SW480 (cell line): ENCODE measurements around the gene CD79A.

ENCODE experiments used
- DNase-seq: peaks from one replicate; pipeline ENCODE4 v3.0.0-alpha.2; 2016; ENCODE audit warnings: low spot score

CD79A gene

DNA sequence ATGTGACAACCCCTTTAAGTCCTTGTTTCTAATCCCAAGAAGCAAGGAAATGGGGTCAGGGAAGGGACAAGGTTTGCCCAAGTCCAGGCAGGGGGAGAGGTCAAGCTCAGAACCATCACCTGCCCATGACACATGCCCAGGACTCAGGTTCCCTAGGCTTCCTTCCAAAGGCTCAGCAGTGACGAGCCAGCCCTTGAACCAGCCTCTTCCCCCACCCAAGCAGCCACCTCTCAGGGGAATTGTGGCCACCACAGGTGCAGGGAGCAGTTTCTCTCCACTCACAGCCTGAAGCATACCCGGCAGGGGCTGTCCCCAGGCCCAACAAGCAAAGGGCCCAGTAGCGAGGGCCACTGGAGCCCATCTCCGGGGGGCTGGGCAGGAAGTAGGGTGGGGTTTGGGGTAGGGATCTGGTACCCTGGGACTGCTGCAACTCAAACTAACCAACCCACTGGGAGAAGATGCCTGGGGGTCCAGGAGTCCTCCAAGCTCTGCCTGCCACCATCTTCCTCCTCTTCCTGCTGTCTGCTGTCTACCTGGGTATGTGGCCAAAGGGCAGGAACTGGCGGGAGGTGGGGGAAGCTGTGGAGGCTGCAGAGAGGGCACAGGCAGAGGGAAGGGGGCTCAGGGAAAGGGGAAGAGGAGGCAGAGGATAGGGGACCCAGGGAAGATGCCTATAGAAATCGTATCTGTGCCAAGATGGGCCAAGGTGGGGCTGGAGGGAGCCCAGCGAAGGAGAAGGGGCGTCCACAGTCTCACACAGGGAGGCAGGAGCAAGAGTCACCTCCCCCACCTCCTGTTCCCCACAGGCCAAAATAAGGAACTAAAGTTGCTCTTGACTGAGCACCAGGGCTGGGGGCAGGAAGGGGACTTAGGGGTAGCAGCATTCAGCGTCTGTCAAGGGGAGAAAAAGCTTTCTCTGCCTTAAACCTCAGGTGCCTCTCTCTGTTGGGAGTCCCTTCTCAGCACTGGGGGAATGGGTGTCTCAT is at the start of gene CD79A:
CD79A (plus strand) TSS at position 433 of the 986 bp plus-strand sequence; CDS start at position 459, 26 bp downstream.
- no peak for DNase-seq

DNA sequence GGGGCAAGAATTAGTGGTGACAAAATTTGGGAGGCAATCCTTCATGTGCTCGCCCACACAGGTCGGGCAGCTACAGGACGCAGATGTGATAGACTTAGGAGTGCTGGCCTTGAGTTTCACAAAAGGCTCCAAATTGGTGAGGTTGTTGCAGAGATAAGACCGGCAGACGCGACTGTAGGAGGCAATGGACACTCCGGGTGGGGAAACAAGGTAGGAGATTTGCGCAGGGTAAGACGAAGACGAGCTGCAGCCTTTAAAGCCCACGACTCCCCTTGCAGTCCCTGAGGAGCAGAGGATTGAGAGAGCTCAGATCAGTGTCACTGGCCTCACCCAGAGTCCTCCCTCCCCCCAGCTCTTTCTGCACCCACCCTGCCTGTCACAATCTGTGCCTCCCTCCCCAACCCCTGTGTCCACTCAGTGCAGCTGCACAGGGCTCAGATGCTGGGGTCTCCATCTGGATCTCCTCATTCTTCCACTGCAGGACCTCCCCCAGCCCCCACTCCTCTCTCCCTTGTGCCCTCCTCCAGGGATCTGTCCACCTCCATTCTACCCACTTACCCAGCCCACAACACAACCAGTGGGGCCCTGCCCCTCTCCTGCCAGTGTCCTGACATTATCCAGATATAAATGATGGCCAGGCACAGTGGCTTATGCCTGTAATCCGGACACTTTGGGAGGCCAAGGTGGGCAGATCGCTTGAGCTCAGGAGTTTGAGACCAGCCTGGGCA is 38.9 kb upstream of the CD79A start:
- DNase-seq, result no peak

- DNase-seq, result no peak
Observed at GRCh38 chr19:41839211-41839610, 37.9 kb upstream of the CD79A start.

DNA sequence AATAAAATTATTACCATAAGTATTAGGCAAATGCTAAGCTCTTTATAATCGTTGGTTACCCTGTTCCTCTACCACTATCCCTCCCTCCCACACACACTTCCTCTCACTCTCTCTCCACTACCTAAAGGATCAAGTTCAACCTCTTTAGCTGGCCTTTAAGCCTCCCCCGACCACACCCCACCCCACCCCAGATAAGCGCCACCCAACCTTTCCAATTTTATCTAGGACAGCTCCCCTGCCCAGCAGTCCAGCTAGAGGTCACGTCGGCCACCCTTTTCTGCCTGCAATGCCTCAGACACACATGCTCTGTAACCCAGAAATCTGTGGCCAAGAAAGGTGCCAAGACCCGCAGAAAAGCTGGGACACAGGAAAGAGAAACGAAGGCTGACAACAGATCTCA is 33.7 kb upstream of the CD79A start:
- no peak for DNase-seq

DNA sequence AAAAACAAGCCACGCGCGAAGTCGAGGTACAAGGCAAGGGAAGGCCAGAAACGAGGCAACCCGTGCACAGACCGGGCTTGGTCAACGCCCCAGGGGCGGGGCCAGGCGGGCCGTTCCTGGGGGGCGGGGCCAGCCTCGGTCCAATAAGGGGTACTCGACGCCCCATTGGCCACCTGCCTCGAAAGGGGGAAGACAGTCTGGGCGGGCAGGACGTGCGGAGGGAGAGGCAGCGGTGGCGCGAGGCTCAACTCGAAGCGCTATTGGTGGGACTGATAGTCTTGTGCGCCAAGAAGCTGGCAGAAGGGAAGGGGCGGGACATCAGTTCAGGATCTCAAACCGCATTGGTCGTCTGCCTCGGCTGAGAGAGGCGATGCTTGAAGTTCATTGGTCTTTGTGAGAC is 32.5 kb upstream of the CD79A start, which contains the start of gene LYPD4:
LYPD4 (minus strand) TSS at position 83 of the 400 bp plus-strand sequence. CDS start 5,398 bp downstream, outside the sequence.
- DNase-seq, result no peak

DNA sequence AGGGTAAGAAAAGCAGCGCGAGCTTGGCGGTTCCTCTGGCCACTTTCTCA is 32.3 kb upstream of the CD79A start, which contains the start of gene DMRTC2:
DMRTC2 (plus strand) TSS at position 42 of the 50 bp plus-strand sequence. CDS start 2,387 bp downstream, outside the sequence.
- DNase-seq, result no peak

DNA sequence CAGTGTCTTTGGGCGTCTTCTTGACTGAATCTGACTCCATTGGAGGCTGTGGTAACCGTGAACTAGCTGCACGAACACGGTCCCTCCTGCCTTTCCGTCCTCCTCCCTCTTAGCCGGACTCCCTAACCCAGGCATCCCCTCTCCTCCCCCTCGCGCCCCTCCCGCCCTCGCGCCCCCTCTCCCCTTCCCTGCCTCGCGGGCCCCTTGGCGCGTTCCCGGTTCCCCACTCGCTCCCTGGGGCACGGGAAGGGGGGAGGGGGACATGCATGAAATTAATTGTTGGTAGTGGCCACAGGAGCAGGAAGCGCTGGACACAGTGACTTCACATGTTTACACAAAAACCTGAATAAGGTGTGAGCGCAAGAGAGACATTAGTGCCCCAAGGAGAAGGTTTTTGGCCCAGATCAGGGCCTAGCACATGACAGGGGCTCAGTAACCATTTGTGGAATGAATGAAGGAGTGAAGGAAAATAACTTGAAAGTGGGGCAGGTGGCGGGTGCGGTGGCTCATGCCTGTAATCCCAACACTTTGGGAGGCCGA is 32.0 kb upstream of the CD79A start:
- DNase-seq, result no peak

- no peak for DNase-seq
Observed at GRCh38 chr19:41847351-41848105, 29.6 kb upstream of the CD79A start.

GRCh38 chr19:41848666-41849065 is 28.4 kb upstream of the CD79A start:
- no peak for DNase-seq

GRCh38 chr19:41849067-41849466 is 28.0 kb upstream of the CD79A start:
- DNase-seq, result no peak

DNA sequence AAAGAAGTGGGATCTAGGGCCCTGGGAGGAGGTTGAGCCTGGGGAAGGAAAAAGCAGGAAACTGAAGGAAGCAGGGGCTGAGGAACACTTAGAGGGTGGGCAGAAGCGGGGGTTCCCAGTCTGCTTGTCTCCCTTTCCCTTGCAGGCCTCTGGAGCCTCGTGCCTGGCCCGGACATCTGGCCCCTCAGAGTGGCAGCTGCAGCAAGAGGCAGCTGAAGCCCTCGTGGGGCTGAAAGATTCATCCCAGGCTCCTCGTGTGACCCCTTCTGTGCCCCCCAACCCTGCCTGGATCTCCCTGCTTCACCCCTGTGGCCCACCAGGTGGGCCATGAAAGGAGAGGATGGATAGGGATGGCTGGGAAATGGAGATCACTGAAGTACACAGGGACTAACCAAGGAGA is 26.7 kb upstream of the CD79A start:
- DNase-seq, result no peak

DNA sequence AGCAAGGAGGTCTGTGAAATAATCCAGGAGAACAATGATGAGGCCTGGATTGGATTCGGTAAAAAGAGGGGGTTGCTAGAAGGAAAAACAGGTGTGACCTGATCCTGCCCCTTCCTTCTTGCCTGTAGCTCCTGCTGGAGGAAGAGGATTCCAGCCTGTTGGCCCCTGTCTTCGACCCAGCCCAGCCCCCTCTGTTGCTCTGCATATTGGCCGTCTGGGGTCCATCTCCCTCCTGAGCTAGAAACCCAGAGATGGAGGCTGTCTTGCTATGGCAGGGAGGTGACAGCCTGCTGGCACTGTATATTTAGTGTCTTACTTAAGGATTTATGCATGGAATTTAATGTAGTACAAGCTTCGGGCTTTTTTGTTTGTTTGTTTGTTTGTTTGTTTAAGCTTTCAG is 25.6 kb upstream of the CD79A start:
- DNase-seq, result no peak

DNA sequence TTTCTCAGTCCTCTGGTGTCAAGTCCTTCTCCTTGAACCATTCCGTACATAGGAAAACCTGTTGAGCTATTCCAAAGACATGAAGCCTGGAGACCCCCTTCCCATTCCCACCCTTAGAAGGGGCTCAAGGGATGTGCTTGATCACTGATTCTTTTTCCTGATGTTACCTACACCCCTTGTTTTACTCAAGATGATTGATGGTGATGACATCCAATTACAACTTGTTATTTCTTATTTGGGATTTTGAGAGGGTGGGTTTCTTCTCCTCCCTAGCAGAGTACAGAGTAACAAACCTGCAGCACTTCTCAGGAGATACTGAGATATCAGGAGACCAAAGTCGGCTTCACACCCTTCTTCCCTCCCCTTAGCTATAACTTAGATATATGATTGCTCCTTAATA is 23.7 kb upstream of the CD79A start:
- DNase-seq, result no peak

- no peak for DNase-seq
Observed at GRCh38 chr19:41853768-41854167, 23.3 kb upstream of the CD79A start.

DNA sequence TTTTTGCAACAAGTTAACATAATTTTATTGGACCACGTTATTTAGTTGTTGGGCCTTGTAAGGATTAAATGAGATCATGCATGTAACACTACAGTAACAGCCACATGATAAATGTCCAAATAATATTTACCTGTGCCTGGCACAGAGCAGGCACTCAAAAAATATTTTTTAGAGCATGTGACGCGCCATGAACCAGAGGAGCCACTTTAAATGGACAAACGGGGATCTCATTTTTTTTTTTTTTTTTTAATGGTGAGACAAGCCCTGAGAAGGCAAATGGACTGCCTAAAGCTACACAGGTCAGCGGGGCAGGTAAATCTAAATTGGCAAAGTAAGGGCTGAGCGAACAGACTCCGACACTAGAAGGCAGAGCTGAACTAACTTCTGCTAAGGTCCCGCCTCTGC is 17.9 kb upstream of the CD79A start:
- DNase-seq, result no peak

- peak; percentile 99 for DNase-seq
Observed at GRCh38 chr19:41859618-41860418, 17.3 kb upstream of the CD79A start, which contains the start of gene RPS19. Gene RPS19 (plus strand): TSS chr19:41860255. CDS start chr19:41860775, 520 bp downstream.

GRCh38 chr19:41860419-41861115 is 16.5 kb upstream of the CD79A start:
- DNase-seq, result no peak

DNA sequence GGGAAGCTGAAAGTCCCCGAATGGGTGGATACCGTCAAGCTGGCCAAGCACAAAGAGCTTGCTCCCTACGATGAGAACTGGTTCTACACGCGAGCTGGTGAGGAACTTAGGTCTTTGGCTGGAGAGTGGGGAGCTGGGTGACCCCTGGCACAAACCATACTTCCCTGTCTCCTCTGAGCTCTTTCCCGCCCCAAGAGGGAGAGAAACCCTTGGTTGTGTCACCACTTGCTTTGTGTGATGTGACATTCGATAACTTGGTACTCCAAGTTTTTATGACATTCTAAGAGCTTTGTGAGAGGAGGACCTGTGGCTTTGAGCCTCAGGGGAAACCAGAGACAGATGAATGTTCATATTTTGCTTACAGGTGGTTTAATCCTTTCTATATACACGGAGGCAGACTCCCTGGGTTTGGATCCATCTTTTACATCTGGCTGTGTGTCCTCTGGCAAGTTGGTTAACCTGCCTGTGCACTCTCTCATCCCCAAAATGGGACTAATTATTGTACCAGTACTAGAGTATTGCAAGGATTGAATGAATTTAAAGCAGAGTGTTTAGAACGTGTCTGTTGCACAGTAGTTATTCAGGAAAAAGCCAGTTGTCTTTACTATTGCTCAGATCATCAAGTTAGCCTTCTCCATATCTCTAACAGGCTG is 15.8 kb upstream of the CD79A start:
- no peak for DNase-seq

- DNase-seq, result no peak
Observed at GRCh38 chr19:41861846-41862245, 15.2 kb upstream of the CD79A start.

DNA sequence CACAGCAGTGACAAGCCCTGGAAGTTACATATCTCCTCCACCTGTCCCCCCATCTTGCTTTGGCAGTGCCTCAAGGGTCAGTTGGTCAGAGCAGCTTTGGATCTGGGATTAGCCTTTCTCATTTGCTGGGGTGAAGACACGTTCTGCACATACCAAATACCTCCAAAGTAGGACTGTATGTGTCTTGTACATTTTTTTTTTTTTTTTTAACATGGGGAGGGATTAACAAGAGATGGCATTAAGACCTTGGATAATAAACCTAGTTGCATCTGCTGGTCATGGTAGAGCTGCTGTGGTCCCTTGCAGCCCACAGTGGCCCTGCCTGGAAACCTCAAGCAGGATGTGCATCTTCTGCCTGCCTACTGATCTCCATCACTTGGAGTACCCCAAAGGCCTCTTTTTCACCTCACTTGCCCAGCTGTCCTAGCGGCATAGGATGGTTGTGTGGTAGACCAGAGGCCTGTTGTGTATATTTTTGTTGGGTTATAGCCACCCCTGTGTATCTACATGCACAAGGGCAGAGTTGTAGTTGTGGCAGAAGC is 14.6 kb upstream of the CD79A start:
- no peak for DNase-seq
